Activated T-cell treated with anti-CD3 and anti-CD28 coated beads for 1 hour (primary cell): Measurements from ENCODE around the gene UGT1A3.
"Not testable (repeated sequence)": the region's sequence is repeated elsewhere in the genome, so short reads cannot be mapped to it uniquely, and the experiment has no call there.

Experiments
- DNase-seq: peaks from one replicate; pipeline ENCODE4 v3.0.0-alpha.2; 2020; ENCODE audit warnings: low read depth

The UGT1A3 gene

DNA sequence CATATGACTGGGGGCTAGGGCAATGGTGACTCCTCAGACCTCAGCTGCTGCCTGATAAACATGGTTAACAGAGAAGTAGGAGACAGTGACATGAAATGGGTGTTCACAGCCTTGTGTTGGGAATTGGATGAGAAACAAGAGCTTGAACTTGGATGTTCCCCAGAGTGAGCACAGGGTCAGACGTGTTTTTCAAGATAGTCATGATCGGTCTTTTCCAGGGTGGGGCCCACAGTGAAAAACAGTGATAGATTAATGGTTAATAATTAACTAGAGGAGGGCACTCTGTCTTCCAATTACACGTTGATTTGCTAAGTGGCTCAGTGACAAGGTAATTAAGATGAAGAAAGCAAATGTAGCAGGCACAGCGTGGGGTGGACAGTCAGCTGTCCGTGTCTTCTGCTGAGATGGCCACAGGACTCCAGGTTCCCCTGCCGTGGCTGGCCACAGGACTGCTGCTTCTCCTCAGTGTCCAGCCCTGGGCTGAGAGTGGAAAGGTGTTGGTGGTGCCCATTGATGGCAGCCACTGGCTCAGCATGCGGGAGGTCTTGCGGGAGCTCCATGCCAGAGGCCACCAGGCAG, at the start of gene UGT1A3:
Gene UGT1A3 (plus strand): TSS at position 320 of the 579 bp plus-strand sequence. CDS start 85 bp downstream, at position 405.
- DNase-seq, result no peak

DNA sequence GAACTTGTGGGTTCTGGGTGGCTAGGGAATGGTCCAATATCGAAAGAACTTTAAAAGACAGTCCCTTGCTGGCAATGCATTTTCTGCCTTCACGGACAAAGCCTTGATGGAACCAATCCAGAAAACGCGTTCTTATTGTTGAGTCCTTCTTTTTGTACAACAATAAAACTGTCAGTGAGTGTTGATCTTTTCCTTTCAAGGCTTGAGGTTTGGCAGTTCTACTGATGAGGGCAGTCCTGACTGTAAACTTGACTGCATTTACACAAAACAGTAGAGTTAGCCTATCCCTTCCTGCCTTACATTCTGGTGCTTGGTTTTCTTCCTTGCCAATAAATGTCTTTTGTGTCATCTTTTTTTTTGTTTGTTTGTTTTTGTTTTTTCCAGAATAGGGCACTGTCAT, 49.6 kb upstream of the UGT1A3 start:
- no peak for DNase-seq

DNA sequence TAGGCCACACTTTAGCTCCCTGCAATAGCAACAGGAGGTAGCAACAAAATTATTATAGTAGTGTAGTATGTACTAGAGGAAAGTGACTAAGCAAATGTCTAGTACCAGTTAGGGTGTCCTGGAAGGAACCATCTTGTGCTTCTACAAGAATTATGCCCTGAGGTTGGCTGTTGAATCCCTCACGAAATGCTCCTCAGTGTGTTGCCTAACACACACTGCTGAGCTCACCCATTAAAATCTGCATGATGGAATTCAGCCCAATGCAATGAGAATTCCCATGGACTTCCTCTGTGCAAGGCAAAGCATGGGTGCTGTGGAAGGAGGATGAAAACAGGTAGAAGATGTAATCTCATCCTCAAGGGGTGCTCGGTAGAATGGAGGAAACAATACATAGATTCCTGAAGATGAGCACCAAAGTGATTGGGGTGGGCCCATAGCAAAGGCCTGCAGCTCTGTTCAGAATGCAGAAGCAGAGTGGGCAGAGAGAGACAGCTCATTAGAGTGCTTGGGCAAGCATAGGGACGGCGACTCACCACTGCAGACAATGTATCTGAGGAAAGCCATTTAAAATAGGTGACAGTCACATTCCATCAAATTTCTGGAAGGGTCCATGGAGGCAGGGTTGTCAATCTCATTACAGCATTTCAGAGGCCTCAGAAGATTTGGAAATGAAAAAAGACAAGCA, 48.3 kb upstream of the UGT1A3 start:
- no peak for DNase-seq

DNA sequence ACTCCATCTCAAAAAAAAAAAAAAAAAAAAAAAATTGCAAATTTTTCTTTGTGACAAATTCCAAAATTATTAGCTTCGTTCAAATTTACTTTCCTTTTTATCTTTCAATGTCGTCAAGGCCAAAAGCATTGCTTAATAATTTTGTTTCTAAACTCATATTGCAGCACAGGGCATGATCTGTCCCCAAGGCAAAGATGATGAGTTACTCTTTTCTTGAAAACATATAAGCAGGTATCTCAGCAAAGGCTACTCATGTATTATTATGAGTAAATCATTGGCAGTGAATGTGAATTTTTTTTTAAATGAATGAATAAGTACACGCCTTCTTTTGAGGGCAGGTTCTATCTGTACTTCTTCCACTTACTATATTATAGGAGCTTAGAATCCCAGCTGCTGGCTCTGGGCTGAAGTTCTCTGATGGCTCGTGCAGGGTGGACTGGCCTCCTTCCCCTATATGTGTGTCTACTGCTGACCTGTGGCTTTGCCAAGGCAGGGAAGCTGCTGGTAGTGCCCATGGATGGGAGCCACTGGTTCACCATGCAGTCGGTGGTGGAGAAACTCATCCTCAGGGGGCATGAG, 47.2 kb upstream of the UGT1A3 start, which contains the start of gene UGT1A7:
Gene UGT1A7 (plus strand): TSS at position 381 of the 579 bp plus-strand sequence. CDS start 37 bp downstream, at position 418.
- no peak for DNase-seq

DNA sequence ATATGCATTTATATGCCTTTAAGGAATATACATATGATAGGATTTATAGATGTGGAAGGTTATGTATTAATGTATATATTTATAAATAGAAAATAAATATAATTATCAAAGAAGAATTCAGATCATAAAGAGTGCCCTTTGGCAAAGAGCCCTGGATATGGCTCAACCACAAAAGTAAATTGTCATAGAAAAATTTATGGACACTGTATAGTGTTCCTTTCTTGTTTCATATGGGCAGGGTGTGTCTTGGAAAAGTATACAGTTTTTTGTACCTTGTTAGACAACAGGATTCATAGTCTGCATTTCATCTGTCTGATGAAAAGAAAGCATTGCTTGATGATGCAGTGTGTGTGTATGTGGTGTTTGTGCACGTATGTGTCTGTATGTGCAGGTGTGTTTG, 44.2 kb upstream of the UGT1A3 start:
- no peak for DNase-seq

DNA sequence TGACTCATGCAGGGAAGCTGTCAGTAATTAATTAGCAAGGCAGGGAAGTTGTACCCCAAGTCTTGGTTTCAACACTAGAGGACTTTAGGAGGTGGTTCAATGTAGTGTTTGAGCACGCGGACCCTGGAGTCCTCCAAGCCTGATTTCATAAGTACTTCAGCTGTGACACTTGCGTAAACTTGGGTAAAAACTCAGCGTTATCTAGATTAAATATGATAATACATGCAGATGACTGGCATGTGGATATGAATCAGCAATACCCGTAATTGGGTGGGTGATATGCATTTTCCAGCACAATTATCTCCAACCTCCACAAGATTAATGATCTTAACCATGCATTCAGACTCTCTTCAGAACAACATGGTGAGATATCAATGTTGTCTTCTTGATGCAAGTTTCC, 41.9 kb upstream of the UGT1A3 start:
- no peak for DNase-seq

DNA sequence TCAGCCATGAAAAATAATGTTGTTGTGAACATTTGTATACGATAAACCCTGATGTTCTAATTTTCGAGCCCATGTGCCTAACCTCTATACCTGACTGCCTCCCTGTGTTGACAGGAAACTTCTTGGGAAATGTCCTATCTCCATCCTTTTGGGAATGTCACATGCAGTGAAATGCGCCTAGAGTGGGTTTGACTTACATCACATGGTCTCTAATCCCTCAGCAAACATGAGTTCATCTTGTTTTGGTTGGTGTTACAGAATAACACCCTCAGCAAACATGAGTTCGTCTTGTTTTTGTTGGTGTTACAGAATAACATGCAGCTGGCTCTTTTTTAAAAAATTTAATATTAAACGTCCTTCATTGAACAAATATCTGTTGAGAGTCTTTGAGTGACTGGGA, 40.5 kb upstream of the UGT1A3 start:
- no peak for DNase-seq

DNA sequence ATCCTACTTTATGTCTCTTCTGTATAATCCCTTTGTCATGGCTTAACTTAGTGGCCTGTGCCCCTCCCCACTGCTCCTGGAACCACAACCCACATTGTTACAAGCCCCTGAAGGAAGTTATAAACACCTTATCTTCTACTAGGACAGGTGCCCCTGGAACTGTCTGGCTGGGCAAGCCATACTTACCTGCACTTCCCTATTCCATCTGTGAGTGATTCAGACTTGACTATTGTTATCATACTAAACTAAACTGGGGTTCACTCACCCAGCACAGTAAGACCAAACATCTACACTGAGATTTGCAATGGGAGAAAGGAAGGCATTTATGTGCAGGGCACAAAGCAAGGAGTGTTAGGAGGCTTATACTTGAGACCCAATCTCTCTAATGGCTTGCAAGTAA, 39.8 kb upstream of the UGT1A3 start:
- no peak for DNase-seq

DNA sequence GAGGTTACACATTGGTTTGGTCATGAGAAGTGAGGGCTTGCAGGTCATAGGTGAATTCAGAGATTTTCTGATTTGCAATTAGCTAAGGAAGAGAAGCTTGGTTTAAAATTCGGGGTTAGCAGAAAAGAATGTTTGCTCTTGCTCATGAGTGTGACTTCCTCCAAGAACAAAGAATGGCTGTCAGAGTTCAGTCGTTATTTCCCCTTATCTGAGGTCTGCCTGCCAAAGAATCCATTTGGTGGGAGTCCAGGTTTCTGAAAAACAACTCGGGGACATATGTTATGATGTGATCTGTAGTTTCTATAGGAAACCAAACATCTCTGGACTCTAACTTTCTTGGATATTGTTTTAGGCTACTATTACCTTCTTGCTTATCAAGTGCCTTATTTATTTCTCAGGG, 39.3 kb upstream of the UGT1A3 start:
- DNase-seq, result no peak

DNA sequence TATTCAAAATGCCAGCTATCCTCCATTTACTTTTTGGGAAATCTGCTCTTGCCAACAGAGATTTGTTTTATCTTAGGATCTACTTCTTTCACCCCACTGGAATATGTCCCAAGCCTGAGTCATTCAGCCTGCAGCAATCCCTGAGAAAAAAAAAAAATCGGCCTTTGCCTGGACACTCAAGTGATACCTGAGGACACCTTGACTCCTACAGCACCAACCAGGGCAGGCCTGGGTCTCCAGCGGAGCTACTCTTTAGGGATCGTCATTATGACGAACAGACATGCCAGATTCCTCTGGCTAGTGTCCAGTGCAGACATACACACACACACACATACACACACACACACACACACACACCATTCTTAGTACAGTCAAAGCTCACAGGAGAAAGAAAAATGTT, 38.4 kb upstream of the UGT1A3 start:
- DNase-seq, result no peak

DNA sequence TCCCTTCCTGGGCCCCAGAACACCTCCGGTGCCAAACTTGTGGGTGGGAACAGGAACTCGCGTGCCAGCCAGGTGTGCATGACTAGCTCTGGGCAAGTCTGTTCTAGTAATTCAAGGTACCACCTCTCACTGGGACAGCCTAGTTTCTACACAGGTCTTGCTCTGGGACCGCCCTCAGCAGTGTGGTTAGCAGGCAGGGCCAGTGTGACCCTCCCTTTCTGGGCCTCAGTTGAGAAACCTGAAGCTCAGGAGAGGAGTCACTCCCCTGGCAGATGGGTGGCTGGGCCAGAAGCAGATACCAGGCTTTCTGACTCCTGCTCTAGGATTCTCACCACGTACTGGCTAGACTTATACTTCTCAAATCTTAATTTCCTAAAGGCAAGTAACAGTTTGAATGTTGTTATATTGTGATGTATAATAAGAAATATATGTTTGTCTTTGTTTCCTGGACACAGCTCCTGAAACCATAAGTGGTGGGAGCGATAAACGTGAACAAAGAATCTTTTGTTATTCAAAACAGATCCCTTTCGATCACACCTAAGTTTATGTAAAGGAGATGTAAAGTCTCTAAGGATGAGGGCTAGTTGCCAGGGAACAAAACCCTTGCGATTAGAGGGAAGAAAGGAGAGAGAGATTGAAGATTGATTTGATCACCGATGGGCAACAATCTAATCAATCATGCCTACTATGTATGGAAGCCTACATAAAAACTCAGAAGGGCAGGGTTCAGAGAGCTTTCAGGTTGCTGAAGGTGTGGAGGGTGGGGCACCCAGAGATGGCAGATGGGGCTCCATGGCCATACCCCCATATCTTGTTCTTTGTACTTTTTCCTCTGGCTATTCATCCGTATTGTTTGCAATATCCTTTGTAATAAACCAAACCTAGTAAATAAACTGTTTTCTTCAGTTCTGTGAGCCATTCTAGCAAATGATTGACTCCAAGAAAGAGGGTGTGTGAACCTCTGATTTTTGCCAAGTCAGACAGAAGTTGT, 37.1 kb upstream of the UGT1A3 start:
- no peak for DNase-seq

DNA sequence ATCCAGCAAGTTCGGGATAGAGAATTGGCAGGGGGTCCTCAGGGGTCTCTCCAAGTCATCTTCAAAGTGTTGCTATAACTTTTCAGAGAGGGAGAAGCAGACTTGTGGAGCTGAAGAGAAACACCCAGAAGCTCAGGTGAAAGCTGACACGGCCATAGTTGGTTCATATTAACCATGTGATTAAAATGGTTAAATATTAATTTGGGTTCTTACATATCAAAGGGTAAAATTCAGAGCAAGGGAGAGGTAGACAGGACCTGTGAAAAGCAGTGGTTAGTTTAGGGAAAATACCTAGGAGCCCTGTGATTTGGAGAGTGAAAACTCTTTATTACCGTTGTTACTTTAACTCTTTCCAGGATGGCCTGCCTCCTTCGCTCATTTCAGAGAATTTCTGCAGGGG, 36.2 kb upstream of the UGT1A3 start, which contains the start of gene UGT1A6:
Gene UGT1A6 (plus strand): TSS at position 243 of the 400 bp plus-strand sequence. CDS start 115 bp downstream, at position 358.
- no peak for DNase-seq

DNA sequence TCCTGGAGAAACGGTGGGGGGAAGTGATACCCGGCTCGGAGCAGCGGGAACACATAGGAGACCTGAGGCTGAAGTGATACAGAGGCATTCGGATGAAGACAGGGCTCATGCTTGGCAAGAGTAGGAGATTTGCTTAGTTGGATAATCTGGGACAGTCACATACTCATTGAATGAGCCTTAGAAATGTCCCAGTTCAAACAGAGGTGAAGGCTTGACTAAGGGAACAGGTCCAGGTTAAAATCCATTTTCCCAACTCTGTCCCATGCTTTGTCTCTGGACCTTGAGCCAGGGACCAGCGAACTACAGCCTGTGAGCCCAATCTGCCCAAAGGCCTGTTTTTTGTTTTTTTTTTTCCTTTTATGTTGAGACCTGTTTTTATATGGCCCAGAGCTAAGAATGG, 34.9 kb upstream of the UGT1A3 start:
- DNase-seq, result no peak

DNA sequence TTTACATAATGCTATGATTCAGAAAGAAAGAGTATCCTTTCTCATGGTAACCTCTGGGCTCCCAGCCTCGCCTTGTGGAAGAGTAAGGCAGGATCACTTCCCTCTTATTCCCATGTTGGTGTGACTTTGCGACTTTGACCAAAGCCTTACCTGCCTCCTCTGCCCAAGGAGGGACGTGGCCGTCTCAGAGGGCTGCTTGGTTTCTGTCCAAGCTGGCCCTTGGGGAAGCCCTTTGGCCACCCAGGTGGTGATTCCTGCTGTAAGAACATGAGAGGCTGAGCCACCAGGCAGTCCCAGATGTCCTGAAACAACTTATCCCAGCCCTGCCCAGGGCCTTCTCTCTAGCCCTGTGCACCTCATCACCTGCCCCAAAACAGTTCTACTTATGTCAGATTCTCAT, 30.1 kb upstream of the UGT1A3 start:
- no peak for DNase-seq

DNA sequence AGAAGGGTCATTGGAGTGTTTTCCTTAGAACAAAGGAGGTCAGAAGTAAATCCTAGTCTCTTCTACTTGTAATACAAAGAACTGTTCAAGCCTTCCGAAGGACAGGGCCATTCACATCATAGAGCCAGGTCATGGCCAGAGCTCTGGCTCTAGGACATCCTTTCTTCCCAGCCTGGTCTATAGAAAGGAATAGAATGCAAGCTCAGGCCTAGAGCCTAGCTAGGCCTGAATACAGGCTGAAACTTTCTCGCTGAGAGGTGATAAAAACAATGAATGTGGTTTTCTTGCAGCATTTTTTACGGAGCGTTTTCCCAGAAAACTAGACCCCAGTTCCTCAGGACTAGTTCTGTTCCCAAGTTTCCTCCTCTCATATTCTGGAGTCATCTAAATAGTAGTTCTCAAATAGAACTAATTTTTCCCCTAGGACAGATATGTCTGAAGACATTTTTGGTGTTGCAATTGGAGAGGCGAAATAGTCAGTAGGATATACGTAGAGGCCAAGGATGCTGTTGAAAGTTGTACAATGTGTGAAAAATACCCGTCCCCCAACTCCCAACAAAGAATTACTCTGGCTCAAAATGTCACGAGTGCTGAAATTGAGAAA, 29.3 kb upstream of the UGT1A3 start:
- no peak for DNase-seq

DNA sequence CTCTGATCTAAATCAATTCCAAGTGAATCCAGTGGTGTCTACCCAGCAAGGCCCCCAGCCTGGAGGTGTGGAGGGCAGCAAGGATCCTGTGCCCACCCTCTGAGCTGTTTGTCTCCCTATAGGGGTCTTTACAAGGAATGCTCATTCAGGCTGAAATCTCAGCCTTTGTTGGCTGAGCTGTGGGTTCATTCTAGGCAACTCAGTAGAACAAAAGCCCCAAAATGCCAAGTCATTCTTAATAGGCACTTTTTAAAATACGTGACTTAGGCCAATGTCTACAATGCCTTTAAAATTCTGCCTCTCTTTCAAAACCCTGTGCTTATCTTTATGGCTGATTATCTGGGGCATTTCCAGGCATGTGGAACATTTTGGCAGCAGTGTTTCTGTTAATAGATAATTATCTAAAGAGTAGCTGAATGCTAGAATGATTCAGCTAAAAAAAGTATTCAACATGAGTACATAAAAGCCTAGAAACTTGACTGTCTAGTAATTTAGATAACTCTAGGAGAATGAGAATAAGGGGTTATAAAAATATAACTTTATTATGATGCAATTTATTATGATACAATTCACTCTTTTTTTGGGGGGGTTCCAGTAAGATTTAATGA, 28.7 kb upstream of the UGT1A3 start:
- DNase-seq, result no peak

DNA sequence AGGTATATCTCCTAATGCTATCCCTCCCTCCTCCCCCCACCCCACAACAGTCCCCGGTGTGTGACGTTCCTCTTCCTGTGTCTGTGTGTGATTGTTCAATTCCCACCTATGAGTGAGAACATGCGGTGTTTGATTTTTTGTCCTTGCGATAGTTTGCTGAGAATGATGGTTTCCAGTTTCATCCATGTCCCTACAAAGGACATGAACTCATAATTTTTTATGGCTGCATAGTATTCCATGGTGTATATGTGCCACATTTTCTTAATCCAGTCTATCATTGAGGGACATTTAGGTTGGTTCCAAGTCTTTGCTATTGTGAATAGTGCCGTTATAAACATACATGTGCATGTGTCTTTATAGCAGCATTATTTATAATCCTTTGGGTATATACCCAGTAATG, 28.0 kb upstream of the UGT1A3 start:
- not testable (repeated sequence) for DNase-seq

DNA sequence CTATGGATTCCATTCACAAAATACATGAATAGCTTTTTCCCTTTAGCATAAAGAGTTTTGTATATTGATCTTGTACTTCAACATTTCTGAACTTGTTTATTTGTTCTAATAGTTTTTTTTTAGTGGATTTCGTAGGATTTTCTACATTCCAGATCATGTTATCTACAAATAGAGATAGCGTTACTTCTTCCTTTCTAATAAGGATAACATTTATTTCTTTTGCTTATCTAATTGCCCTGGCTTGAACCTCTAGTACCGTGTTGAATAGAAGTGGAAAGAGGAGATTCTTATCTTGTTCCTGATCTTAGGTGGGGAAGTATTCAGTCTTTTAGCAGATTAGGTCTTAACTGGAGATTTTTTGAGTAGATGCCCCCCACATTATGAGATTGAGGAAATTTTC, 26.6 kb upstream of the UGT1A3 start:
- DNase-seq, result no peak

DNA sequence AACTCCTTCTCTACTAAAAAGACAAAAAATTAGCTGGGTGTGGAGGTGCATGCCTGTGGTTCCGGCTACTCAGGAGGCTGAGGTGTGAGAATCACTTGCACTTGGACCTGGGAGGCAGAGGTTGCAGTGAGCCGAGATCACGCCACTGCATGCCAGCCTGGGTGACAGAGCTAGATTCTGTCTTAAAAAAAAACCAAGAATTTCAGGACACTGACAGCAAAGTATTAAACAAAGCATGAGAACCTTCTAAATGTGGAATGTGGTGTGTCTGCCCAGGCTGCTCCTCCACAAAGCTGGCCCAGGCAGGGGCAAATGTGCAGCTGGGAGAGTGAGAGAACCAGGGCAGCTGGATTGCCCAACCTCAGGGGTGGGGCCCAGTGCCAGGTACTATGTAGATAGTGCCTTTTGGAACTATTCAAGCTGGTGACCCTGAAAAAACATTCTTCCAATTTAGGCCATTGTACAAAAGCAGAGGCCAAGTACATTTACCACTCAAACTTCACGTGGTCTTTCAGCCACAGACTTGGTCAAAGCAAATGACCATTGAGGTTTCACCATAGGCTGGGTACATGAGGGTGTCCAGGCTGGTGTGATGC, 22.8 kb upstream of the UGT1A3 start:
- DNase-seq, result no peak

DNA sequence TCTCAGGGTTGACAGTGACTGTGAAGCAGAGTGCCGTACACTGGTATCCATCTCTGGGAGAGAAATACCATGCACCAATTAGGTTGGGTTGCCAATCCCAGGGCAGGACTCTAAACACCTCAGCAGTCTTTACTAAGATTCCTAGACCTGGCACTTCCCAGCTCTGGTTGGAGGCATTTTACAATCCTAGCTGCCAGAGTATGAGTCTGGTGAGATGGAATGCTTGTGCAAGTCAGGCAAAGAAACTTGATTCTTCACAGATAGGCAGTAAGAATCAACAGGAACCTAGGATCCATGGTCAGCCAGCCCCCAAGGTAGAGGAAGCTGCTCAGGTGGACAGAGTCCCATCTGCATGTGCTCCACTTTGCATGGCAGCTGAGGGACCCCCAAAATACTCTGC, 22.1 kb upstream of the UGT1A3 start:
- no peak for DNase-seq
